K562 (cell line): ENCODE results near the gene WNK2.

Experiments used
- GATAD2B ChIP-seq: fragments of 450-650 bp; IDR thresholded peaks from 2 replicates; pipeline ENCODE4 v1.6.1; 2017; ENCODE audit warnings: mild to moderate bottlenecking, borderline replicate concordance
- JUND ChIP-seq, 2 experiments: IDR thresholded peaks; 2 replicates in 1 of 2; 3 replicates in 1 of 2; pipeline ENCODE4 v1.6.1; 2011; ENCODE audit warnings: borderline replicate concordance in 2 of 2, low read depth in 2 of 2, low read length in 2 of 2, improper control_type of control experiment in 1 of 2, missing biosample characterization in 1 of 2, missing genetic modification characterization in 1 of 2, missing genetic modification reagents in 1 of 2

GRCh38 chr9:93143830-93144530 is 40.0 kb upstream of the WNK2 start:
- TF ChIP-seq JUND (IDR thresholded peaks at IDR 0.05; ENCODE audit: borderline replicate concordance, low read depth, low read length) (no peak), JUND (tag; IDR thresholded peaks at IDR 0.05; ENCODE audit: borderline replicate concordance, low read depth, low read length) (no peak), GATAD2B (no peak)
